Memory B cell (primary cell): ENCODE data around the gene PALM.
A peak's percentile ranks its signal among the peaks of the same experiment; 100 is the strongest.
"Not testable (repeated sequence)": the region's sequence is repeated elsewhere in the genome, so short reads cannot be mapped to it uniquely, and the experiment has no call there.

Experiments used
- ATAC-seq: fragments of 150-1000 bp; cut with Tn5 transposase; 2 replicates; pipeline ENCODE4 v1.10.0; 2021; ENCODE audit warnings: low read depth, mild to moderate bottlenecking, moderate library complexity
- DNase-seq, 2 donors: peaks; one replicate each; pipeline ENCODE4 v3.0.0; 2022; ENCODE audit warnings: low spot score in 2 of 2
- H3K27ac Mint-ChIP-seq: one replicate; pipeline ENCODE4 v1.8.0; 2022; ENCODE audit warnings: mild to moderate bottlenecking, moderate library complexity, mixed read lengths
- H3K27me3 Mint-ChIP-seq: one replicate; pipeline ENCODE4 v1.8.0; 2022; ENCODE audit warnings: mixed read lengths
- H3K36me3 Mint-ChIP-seq: one replicate; pipeline ENCODE4 v1.8.0; 2022; ENCODE audit warnings: mild to moderate bottlenecking, mixed read lengths
- H3K4me1 Mint-ChIP-seq: one replicate; pipeline ENCODE4 v1.8.0; 2022; ENCODE audit warnings: mixed read lengths
- H3K4me3 Mint-ChIP-seq: one replicate; pipeline ENCODE4 v1.8.0; 2022; ENCODE audit warnings: mild to moderate bottlenecking, moderate library complexity, mixed read lengths
- H3K9me3 Mint-ChIP-seq: one replicate; pipeline ENCODE4 v1.8.0; 2022; ENCODE audit warnings: mixed read lengths

The PALM gene

GRCh38 chr19:726993-727956, 18.5 kb downstream of the PALM start:
- Mint-ChIP-seq H3K36me3 (no peaks in the 10 kb centered on the region), H3K4me3 (no peak overlapping the region), H3K4me1 (peaks cover 10% of the 10 kb centered on the region), H3K9me3 (no peaks in the 10 kb centered on the region), H3K27ac (no peak overlapping the region), H3K27me3 (peaks cover 9% of the 10 kb centered on the region)
- no peak for ATAC-seq
- DNase-seq, result no peak

- Mint-ChIP-seq H3K9me3 (no peaks in the 10 kb centered on the region), H3K27ac (no peak overlapping the region), H3K27me3 (peaks cover 7% of the 10 kb centered on the region), H3K4me3 (no peak overlapping the region), H3K4me1 (peaks cover 4% of the 10 kb centered on the region), H3K36me3 (no peaks in the 10 kb centered on the region)
- ATAC-seq, result no peak
- no peak for DNase-seq
Measured at GRCh38 chr19:728011-728410, 19.3 kb downstream of the PALM start.

GRCh38 chr19:729564-729963, 20.8 kb downstream of the PALM start:
- DNase-seq, H3K27ac Mint-ChIP-seq, ATAC-seq, H3K9me3 Mint-ChIP-seq, H3K27me3 Mint-ChIP-seq, H3K4me1 Mint-ChIP-seq, H3K4me3 Mint-ChIP-seq, H3K36me3 Mint-ChIP-seq: not testable (repeated sequence)

GRCh38 chr19:729965-730668, 21.4 kb downstream of the PALM start:
- no peak overlapping the region for H3K4me3 Mint-ChIP-seq
- no peaks in the 10 kb centered on the region for H3K9me3 Mint-ChIP-seq
- no peaks in the 10 kb centered on the region for H3K36me3 Mint-ChIP-seq
- ATAC-seq (no peak), DNase-seq (no peak)
- H3K27me3 Mint-ChIP-seq, result peaks cover 7% of the 10 kb centered on the region
- no peak overlapping the region for H3K27ac Mint-ChIP-seq
- peaks cover 7% of the 10 kb centered on the region for H3K4me1 Mint-ChIP-seq

GRCh38 chr19:731000-731399, 22.3 kb downstream of the PALM start:
- Mint-ChIP-seq H3K4me3 (no peak overlapping the region), H3K36me3 (no peaks in the 10 kb centered on the region), H3K27ac (no peak overlapping the region), H3K4me1 (peaks cover 7% of the 10 kb centered on the region), H3K9me3 (no peaks in the 10 kb centered on the region), H3K27me3 (peaks cover 7% of the 10 kb centered on the region)
- no peak for DNase-seq
- no peak for ATAC-seq

- no peaks in the 10 kb centered on the region for H3K36me3 Mint-ChIP-seq
- H3K4me3 Mint-ChIP-seq, result no peak overlapping the region
- no peak for ATAC-seq
- H3K4me1 Mint-ChIP-seq, result peaks cover 9% of the 10 kb centered on the region
- no peak for DNase-seq
- H3K27ac Mint-ChIP-seq, result no peak overlapping the region
- H3K9me3 Mint-ChIP-seq, result no peaks in the 10 kb centered on the region
- H3K27me3 Mint-ChIP-seq, result peaks cover 6% of the 10 kb centered on the region
Measured at GRCh38 chr19:732148-733069, 23.7 kb downstream of the PALM start.

GRCh38 chr19:734716-735115, 26.0 kb downstream of the PALM start:
- no peak overlapping the region for H3K27ac Mint-ChIP-seq

GRCh38 chr19:736125-736524, 27.4 kb downstream of the PALM start:
- Mint-ChIP-seq H3K9me3 (no peaks in the 10 kb centered on the region), H3K4me3 (no peak overlapping the region), H3K4me1 (peaks cover 10% of the 10 kb centered on the region), H3K27ac (no peak overlapping the region), H3K27me3 (peaks cover 15% of the 10 kb centered on the region), H3K36me3 (no peaks in the 10 kb centered on the region)
- ATAC-seq (no peak), DNase-seq (no peak)

More at GRCh38 chr19:734716-735115, 26.0 kb downstream of the PALM start:
- Mint-ChIP-seq H3K27me3 (peaks cover 13% of the 10 kb centered on the region), H3K36me3 (no peaks in the 10 kb centered on the region), H3K9me3 (no peaks in the 10 kb centered on the region), H3K4me1 (peaks cover 10% of the 10 kb centered on the region), H3K4me3 (no peak overlapping the region)
- ATAC-seq (no peak), DNase-seq (no peak)

- peak; percentile 67 for ATAC-seq
Measured at GRCh38 chr19:737591-738093, 28.9 kb downstream of the PALM start.

GRCh38 chr19:738509-739128, 29.9 kb downstream of the PALM start:
- Mint-ChIP-seq H3K36me3 (no peaks in the 10 kb centered on the region), H3K27me3 (peaks cover 15% of the 10 kb centered on the region), H3K9me3 (no peaks in the 10 kb centered on the region), H3K27ac (no peak overlapping the region), H3K4me1 (peaks cover 6% of the 10 kb centered on the region), H3K4me3 (no peak overlapping the region)
- DNase-seq, result no peak
- ATAC-seq, result no peak

More at GRCh38 chr19:737591-738093, 28.9 kb downstream of the PALM start:
- Mint-ChIP-seq H3K27ac (no peak overlapping the region), H3K36me3 (no peaks in the 10 kb centered on the region), H3K4me1 (peaks cover 10% of the 10 kb centered on the region), H3K9me3 (no peaks in the 10 kb centered on the region), H3K4me3 (no peak overlapping the region), H3K27me3 (peaks cover 15% of the 10 kb centered on the region)
- peak; percentile 48 to 63 for DNase-seq

GRCh38 chr19:739998-740715, 31.4 kb downstream of the PALM start:
- Mint-ChIP-seq H3K27ac (no peak overlapping the region), H3K4me3 (no peak overlapping the region), H3K36me3 (no peaks in the 10 kb centered on the region), H3K27me3 (peaks cover 12% of the 10 kb centered on the region), H3K9me3 (no peaks in the 10 kb centered on the region), H3K4me1 (peaks cover 2% of the 10 kb centered on the region)
- ATAC-seq (no peak), DNase-seq (no peak)

GRCh38 chr19:740816-741505, 32.2 kb downstream of the PALM start:
- not testable (repeated sequence) for H3K36me3 Mint-ChIP-seq, H3K9me3 Mint-ChIP-seq, H3K4me3 Mint-ChIP-seq, H3K4me1 Mint-ChIP-seq, ATAC-seq, DNase-seq, H3K27ac Mint-ChIP-seq
- peaks cover 12% of the 10 kb centered on the region for H3K27me3 Mint-ChIP-seq
